Activated gamma-delta T cell treated with anti-CD3 and anti-CD28 coated beads, Interleukin-2, amount 50 U/mL, for 16 hours (primary cell): Measurements from ENCODE around the gene SOX5.
"Not testable (repeated sequence)": the region's sequence is repeated elsewhere in the genome, so short reads cannot be mapped to it uniquely, and the experiment has no call there.

Experiments
- DNase-seq: peaks from one replicate; pipeline ENCODE4 v3.0.0-alpha.2; 2020; ENCODE audit warnings: low read depth

SOX5 gene

GRCh38 chr12:23753628-23754365 lies 195.7 kb downstream of the SOX5 start:
- no peak for DNase-seq

DNA sequence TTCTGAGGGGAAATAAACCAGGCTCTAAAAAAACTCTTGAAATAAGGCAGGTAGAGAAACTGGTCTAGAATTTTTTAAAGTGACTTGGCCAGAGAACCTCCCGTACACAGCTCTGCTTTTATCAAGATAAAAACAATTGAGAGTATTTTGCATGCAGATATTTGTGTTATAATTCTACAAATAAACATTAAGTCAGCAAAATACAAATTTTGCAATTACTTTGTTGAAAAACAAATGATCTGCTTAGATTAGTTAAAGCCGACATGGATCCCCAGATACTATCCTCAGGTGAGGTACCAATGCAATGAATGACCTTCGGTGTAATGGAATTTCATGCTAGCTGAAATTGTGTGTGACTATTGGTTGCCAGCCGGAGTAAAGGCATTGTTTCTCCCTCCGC lies 197.2 kb downstream of the SOX5 start:
- no peak for DNase-seq

DNA sequence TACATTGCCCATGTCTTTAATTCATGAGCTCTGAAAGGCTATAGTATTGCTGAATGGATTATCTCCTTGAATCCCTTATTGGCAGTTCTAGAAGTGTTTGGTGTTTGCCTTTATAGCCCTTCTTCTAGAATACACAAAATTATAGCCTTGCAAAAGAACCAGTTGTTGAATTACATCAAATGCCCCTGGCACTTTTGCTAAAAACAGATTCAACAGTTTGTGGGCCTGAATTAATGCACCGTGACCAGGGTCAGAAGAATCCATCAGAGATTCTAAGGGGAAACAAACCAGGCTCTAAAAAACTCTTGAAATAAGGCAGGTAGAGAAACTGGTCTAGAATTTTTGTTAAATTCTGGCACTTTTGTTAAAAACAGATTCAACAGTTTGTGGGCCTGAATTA lies 197.8 kb downstream of the SOX5 start:
- no peak for DNase-seq

DNA sequence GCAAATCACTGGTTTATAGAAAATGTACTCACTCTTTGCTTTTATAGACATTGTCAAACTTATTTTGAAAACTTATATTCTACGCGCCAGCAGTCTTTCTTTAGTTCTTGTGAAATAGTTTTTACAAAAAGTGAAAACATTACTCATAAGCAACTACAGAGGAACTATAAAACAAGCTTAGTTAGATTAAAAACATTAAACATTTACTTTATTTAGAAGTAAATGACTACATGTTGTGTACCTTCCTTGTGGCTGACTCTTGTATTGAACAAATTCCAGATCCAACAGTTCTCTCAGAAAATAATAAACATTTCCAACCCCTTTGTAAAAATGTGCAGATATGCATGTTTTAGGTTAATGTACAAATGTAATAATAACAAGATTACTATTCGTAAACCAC lies 198.5 kb downstream of the SOX5 start:
- no peak for DNase-seq

- no peak for DNase-seq
Observed at GRCh38 chr12:23744696-23745095, 204.8 kb downstream of the SOX5 start.

GRCh38 chr12:23742574-23742973 lies 206.9 kb downstream of the SOX5 start:
- DNase-seq: no peak

GRCh38 chr12:23731493-23731892 lies 218.0 kb downstream of the SOX5 start:
- DNase-seq: no peak

- no peak for DNase-seq
Observed at GRCh38 chr12:23731035-23731434, 218.4 kb downstream of the SOX5 start.

DNA sequence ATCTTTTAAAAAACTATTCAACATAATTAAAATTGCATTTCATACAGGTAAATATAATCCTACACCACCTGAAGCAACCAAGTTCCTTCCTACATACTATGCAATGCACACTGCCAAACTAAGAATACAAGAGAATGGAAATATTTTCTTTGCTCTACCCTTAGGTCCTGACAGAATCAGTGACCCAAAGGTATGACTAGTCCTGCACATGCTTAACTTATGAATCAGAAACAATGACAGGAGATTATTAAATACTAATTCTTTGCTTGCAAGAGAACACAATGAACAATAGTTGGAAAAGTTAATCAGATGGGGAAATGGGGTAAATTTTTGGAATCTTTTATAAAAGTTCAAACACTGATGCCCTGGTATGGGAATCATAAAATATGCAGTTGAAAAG lies 220.1 kb downstream of the SOX5 start:
- no peak for DNase-seq

DNA sequence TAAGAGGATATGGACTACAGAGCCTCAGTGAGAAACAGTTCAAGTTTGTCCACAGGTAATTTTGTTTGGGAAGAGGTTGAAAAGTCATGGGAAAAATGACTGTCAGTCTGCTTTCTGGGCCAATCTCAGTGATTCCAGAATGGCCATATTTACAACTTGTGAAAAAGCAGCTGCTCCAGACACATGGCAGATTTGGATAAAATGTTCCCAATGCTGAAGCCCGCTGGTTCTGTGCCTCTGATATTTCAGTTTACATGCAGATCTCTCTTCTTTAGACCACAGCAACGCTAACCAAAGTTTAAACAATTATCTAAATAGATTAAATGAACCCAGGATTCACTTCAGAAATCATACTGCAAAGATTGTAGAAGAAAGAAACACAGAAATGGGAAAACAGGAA lies 222.8 kb downstream of the SOX5 start:
- DNase-seq: no peak

DNA sequence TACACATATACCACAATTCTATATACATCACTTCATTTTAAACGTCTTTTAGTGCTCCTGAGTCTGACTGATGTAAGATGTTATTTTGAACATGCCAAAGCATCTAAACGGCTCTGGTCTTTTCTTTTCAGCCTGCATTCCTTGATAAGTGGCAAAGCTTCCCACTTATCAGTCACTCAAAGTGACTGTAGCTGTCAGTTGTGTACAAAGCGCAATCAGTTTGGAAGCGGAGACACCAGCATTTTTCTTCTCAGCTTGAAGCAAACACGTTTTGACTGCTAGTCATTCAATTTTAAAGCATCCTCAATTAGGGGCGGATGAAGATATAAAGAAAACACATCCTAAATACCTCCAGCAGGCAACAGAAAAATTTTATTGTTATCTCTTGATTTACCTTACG lies 226.8 kb downstream of the SOX5 start:
- DNase-seq: no peak

DNA sequence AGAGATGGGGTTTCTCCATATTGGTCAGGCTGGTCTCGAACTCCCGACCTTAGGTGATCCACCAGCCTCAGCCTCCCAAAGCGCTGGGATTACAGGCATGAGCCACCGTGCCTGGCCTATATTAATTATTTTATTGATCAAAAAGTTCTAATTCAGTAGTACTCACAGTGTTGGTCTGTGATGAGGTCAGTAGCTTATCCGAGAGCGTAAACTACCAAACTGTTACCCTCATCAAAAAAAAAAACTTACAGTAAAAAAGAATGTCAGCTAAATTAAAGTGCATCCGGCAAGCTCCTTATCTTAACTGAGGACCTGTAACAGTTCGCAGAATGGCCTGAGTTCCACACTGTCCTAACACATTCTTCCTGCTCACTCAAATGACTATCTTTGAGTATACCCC lies 228.2 kb downstream of the SOX5 start:
- no peak for DNase-seq

DNA sequence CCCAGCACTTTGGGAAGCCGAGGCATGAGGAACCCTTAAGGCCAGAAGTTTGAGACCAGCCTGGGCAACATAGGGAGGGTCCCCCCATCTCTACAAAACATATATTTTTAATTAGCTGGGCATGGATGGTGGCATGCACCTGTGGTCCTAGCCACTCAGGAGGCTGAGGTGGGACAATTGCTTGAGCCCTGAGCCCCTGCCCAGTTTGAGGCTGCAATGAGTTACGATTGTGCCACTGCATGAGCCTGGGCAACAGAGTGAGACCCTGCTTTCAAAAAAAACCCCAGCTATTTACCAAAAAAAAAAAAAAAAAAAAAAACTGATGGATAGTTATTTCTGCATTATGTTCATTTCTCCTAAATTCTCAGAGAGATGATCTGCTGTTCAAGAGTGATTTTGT lies 230.0 kb downstream of the SOX5 start:
- no peak for DNase-seq

DNA sequence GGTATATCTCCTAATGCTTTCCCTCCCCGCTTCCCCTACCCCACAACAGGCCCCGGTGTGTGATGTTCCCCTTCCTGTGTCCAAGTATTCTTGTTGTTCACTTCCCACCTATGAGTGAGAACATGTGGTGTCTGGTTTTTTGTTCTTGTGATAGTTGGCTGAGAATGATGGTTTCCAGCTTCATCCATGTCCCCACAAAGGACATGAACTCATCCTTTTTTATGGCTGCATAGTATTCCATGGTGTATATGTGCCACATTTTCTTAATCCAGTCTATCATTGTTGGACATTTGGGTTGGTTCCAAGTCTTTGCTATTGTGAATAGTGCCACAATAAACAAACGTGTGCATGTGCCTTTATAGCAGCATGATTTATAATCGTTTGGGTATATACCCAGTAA lies 239.1 kb downstream of the SOX5 start:
- not testable (repeated sequence) for DNase-seq

- DNase-seq: no peak
Observed at GRCh38 chr12:23708185-23708837, 241.2 kb downstream of the SOX5 start.

DNA sequence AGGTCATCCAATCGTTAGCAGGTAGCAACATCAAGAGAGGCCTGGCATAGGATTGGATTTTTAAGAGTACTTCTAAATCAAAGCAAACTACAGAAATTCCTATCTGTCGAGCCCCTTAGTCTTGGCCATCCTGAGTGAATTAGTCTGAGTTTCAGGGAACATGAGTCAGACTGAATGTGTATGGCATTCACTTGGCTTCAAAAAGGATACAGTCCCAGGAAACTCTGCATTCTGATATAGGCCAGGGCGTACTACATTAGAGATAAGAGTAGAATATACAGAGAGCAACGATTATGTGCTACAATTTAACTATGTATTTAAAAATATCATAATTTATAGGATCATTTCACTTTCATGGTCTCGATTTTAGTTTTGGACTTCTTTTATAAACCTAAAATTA lies 242.2 kb downstream of the SOX5 start:
- DNase-seq: no peak

DNA sequence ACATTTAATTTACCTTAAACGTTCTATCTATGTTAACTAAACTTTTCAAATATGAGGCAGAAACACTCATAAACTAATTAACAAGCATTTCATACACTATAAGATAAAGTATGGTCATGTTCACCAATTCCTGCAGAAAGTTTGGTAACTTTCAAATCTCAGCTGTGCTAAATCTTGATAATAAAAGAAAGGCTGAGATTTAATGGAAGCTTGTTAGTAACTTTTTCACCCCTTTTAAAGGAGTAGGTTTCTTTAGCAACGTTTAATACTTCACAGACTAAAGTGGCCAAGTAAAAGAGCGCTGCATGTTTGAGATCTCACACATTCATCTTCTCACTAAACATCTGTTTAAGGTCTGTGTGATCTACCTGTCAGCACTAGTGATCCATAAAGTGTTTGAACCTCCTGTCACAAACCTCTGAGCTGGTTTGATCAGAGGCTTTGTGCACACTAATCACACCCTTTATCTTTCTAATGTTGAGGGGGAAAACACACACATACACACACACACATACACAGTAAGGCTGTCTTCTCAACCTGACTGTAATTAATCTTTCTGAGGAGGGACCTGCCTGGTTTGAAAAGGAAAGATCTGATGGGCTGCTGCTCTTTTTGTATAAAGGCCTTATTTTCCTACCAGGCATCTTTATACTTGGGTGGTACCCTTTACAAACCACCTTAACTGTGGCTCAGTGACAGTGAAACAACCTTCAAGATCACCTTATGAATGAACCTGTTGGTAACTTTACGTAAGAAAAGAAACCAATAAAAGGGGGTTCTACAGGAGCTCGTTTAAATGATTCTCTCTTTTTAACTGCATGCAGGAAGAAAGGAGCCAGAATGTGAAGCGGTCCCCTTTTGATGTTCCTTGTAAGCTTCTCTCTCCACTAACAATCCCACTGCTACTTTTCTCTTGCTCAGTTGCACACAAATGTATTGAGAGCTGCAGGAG lies 244.2 kb downstream of the SOX5 start:
- no peak for DNase-seq

GRCh38 chr12:23703051-23703450 lies 246.4 kb downstream of the SOX5 start:
- no peak for DNase-seq

DNA sequence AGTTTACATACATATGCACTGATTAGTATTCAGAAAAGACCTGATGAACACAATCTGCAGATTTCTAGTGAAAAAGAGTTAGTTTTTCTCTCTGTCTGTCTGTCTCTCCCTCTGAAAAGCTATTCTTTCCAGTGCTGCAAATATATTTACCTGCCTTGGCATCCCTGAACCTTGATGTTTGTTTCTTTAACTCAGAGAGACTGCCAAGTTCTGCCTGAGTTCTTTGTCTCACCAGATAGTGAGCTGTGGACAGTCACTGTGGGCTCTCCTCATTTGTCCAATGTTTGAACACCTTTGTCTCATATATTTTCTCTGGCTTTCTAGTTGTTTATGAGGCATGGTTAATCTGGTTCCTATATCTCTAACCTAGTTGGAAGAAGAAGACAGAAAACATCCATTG lies 250.4 kb downstream of the SOX5 start:
- DNase-seq: no peak

GRCh38 chr12:23694920-23695319 lies 254.6 kb downstream of the SOX5 start:
- no peak for DNase-seq

GRCh38 chr12:23694307-23694706 lies 255.2 kb downstream of the SOX5 start:
- DNase-seq: no peak

GRCh38 chr12:23687947-23688346 lies 261.5 kb downstream of the SOX5 start:
- DNase-seq: no peak

DNA sequence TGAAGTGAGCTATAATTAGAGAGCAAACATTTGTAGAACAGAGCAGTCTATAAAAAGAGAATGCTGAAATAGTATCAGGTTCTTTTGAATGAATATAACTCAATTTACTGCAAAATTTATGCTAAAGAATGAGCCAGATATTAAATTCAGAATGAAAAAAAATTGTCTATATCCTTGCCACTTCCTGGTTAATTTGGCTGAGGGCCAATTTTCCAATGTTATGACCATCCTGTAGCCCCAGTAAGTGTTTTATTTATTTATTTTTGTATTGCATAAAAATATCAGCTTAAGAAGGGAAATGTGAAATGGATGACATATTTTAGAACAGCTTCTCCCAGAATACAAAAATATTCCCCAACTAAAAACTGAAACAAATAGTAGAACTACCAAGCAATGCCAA lies 263.4 kb downstream of the SOX5 start:
- DNase-seq: no peak
